Measurements from ENCODE around the gene SPX. TPM values are rescaled to one million over a fixed set of nuclear protein-coding genes. Genes with fewer than 3 reads are reported as not detected.

SPX gene
- total RNA-seq, 1 experiment from 2014 or later: 6.9 TPM

- POLR2A ChIA-PET: no interaction called here
- H3K4me3 Mint-ChIP-seq (ENCODE audit: unreplicated experiment): no peak overlapping the region
- no peaks in the 10 kb centered on the region for H3K4me1 Mint-ChIP-seq (ENCODE audit: low read depth, unreplicated experiment)
Observed at GRCh38 chr12:21483531-21483930, 42.6 kb upstream of the SPX start.

GRCh38 chr12:21485998-21486397 is 40.1 kb upstream of the SPX start:
- Histone ChIP-seq H3K4me1 (no peaks in the 10 kb centered on the region), H3K36me3 (ENCODE audit: control insufficient read depth, insufficient read depth, low read length) (no peaks in the 10 kb centered on the region; the same call in 1 of the 2 replicates), H3K4me3 (ENCODE audit: low read depth, low read length) (no peak overlapping the region), H3K9me3 (no peaks in the 10 kb centered on the region), H3K27me3 (replicated peaks; ENCODE audit: control insufficient read depth, insufficient read depth, low read length) (no peaks in the 10 kb centered on the region)
- no peak for DNase-seq
- Mint-ChIP-seq H3K36me3 (ENCODE audit: insufficient read depth, unreplicated experiment) (peaks cover 20% of the 10 kb centered on the region), H3K9me3 (ENCODE audit: unreplicated experiment) (no peaks in the 10 kb centered on the region), H3K27me3 (ENCODE audit: insufficient read depth, unreplicated experiment) (no peaks in the 10 kb centered on the region), H3K4me1 (ENCODE audit: low read depth, unreplicated experiment) (no peaks in the 10 kb centered on the region), H3K4me3 (ENCODE audit: unreplicated experiment) (no peak overlapping the region), H3K27ac (ENCODE audit: unreplicated experiment) (no peak overlapping the region)
- CTCF ChIA-PET: no interaction called here
- no TSS peak for BruUV-seq (replicated peaks)
- POLR2A ChIA-PET: no interaction called here
- intact Hi-C loops (cut with micrococcal nuclease; ENCODE audit: unreplicated experiment): no loop called here
- TF ChIP-seq CTCF (IDR thresholded peaks at IDR 0.05; ENCODE audit: insufficient read depth in 1 of 2, low read depth in 1 of 2, low read length in 1 of 2, severe bottlenecking in 1 of 2, unreplicated experiment in 1 of 2): no peak

More at GRCh38 chr12:21483531-21483930, 42.6 kb upstream of the SPX start:
- no TSS peak for BruUV-seq (replicated peaks)
- CTCF ChIA-PET: no interaction called here
- no peak for TF ChIP-seq CTCF (IDR thresholded peaks at IDR 0.05; ENCODE audit: insufficient read depth in 1 of 2, low read depth in 1 of 2, low read length in 1 of 2, severe bottlenecking in 1 of 2, unreplicated experiment in 1 of 2)
- peaks cover 8% of the 10 kb centered on the region for H3K36me3 Mint-ChIP-seq (ENCODE audit: insufficient read depth, unreplicated experiment)
- Histone ChIP-seq H3K4me3 (ENCODE audit: low read depth, low read length) (no peak overlapping the region), H3K27me3 (replicated peaks; ENCODE audit: control insufficient read depth, insufficient read depth, low read length) (no peaks in the 10 kb centered on the region), H3K9me3 (no peaks in the 10 kb centered on the region), H3K4me1 (no peaks in the 10 kb centered on the region), H3K36me3 (ENCODE audit: control insufficient read depth, insufficient read depth, low read length) (no peaks in the 10 kb centered on the region; the same call in 1 of the 2 replicates)
- intact Hi-C loops (cut with micrococcal nuclease; ENCODE audit: unreplicated experiment): no loop called here
- DNase-seq: no peak
- no peaks in the 10 kb centered on the region for H3K27me3 Mint-ChIP-seq (ENCODE audit: insufficient read depth, unreplicated experiment)
- no peak overlapping the region for H3K27ac Mint-ChIP-seq (ENCODE audit: unreplicated experiment)
- no peaks in the 10 kb centered on the region for H3K9me3 Mint-ChIP-seq (ENCODE audit: unreplicated experiment)

- POLR2A ChIA-PET: no interaction called here
- no peak overlapping the region for H3K4me3 ChIP-seq (ENCODE audit: low read depth, low read length)
- no TSS peak for BruUV-seq (replicated peaks)
Observed at GRCh38 chr12:21499765-21500164, 26.3 kb upstream of the SPX start.

More at GRCh38 chr12:21499765-21500164, 26.3 kb upstream of the SPX start:
- Histone ChIP-seq H3K9me3 (no peaks in the 10 kb centered on the region), H3K27me3 (replicated peaks; ENCODE audit: control insufficient read depth, insufficient read depth, low read length) (no peaks in the 10 kb centered on the region), H3K36me3 (ENCODE audit: control insufficient read depth, insufficient read depth, low read length) (no peaks in the 10 kb centered on the region), H3K4me1 (no peaks in the 10 kb centered on the region; the same call in 1 of the 2 replicates)
- intact Hi-C loops (cut with micrococcal nuclease; ENCODE audit: unreplicated experiment): loop anchor here (2.0 to 5.0 kb wide), 2 partner anchors 143 to 181 kb away; no protein-coding TSS in a partner anchor
- Mint-ChIP-seq H3K27ac (ENCODE audit: unreplicated experiment) (no peak overlapping the region), H3K4me3 (ENCODE audit: unreplicated experiment) (no peak overlapping the region), H3K9me3 (ENCODE audit: unreplicated experiment) (no peaks in the 10 kb centered on the region), H3K36me3 (ENCODE audit: insufficient read depth, unreplicated experiment) (peaks cover 12% of the 10 kb centered on the region), H3K27me3 (ENCODE audit: insufficient read depth, unreplicated experiment) (no peaks in the 10 kb centered on the region), H3K4me1 (ENCODE audit: low read depth, unreplicated experiment) (peaks cover 9% of the 10 kb centered on the region)
- no peak for DNase-seq
- TF ChIP-seq CTCF (IDR thresholded peaks at IDR 0.05; ENCODE audit: insufficient read depth in 1 of 2, low read depth in 1 of 2, low read length in 1 of 2, severe bottlenecking in 1 of 2, unreplicated experiment in 1 of 2): no peak
- CTCF ChIA-PET: no interaction called here

All from Caco-2 (cell line).